ENCODE measurements around the gene EML4.

DNA sequence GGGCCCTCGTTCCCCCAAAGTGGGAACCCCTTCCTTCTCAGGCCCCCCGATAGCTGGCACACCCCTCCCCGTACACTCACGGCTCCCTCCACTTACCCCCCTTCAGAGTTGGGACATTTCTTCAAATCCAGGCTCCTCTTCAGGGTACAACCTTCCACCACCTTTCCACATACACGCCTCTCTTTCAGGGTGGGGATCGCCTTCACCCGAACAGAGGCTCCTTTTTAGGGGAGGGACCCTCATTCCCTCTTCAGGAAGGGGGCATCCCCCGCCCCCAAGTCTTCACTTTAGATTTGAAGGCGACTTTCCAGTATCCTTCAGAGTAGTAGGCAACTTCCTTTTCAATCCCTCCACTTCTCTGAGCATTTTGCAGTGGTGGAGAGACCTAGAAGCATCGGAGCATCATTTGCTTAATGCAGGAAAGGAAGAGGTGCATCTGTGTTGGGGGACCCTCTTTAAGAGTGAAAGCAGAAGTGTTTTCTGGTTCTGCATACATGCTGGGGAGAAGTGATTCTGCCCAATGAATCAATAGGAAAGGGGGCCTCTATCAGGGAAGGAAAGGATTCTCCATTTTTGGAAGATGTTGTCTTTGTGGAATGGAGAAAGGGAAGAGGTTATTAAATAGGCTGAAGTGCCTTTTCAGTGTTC lies 845 bp downstream of the EML4 start:
- TF ChIP-seq, protein P1, sequence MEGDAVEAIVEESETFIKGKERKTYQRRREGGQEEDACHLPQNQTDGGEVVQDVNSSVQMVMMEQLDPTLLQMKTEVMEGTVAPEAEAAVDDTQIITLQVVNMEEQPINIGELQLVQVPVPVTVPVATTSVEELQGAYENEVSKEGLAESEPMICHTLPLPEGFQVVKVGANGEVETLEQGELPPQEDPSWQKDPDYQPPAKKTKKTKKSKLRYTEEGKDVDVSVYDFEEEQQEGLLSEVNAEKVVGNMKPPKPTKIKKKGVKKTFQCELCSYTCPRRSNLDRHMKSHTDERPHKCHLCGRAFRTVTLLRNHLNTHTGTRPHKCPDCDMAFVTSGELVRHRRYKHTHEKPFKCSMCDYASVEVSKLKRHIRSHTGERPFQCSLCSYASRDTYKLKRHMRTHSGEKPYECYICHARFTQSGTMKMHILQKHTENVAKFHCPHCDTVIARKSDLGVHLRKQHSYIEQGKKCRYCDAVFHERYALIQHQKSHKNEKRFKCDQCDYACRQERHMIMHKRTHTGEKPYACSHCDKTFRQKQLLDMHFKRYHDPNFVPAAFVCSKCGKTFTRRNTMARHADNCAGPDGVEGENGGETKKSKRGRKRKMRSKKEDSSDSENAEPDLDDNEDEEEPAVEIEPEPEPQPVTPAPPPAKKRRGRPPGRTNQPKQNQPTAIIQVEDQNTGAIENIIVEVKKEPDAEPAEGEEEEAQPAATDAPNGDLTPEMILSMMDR (IDR thresholded peaks at IDR 0.05; ENCODE audit: low read length): no peak
- TF ChIP-seq EZH2phosphoT487 (IDR thresholded peaks at IDR 0.05; ENCODE audit: low read length) (no peak), EZH2 (optimal IDR thresholded peaks at IDR 0.05; ENCODE audit: low read depth, low read length) (no peak)

All from MM.1S (cell line).